Measurements from ENCODE around the gene UGGT1.

DNA sequence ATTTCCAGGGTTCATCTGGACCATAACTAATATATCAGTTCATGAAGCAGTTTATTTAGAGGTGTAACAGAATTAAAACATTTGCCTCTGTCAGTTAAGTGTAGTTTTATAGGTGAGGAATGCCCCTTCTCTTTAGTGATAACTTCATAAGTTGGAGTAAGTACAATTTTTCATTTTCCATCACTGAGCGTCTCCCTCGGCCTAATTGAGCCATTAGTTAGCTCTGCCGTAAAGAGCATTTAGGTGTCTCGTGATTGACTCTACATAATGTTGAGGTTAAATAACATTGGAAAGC is 88.4 kb downstream of the UGGT1 start:
- TF ChIP-seq, protein P1, sequence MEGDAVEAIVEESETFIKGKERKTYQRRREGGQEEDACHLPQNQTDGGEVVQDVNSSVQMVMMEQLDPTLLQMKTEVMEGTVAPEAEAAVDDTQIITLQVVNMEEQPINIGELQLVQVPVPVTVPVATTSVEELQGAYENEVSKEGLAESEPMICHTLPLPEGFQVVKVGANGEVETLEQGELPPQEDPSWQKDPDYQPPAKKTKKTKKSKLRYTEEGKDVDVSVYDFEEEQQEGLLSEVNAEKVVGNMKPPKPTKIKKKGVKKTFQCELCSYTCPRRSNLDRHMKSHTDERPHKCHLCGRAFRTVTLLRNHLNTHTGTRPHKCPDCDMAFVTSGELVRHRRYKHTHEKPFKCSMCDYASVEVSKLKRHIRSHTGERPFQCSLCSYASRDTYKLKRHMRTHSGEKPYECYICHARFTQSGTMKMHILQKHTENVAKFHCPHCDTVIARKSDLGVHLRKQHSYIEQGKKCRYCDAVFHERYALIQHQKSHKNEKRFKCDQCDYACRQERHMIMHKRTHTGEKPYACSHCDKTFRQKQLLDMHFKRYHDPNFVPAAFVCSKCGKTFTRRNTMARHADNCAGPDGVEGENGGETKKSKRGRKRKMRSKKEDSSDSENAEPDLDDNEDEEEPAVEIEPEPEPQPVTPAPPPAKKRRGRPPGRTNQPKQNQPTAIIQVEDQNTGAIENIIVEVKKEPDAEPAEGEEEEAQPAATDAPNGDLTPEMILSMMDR (IDR thresholded peaks at IDR 0.05), result no peak
- no peak for TF ChIP-seq POLR2A (IDR thresholded peaks at IDR 0.05)
